GM23248 (cell line): ENCODE data around the gene HAUS6. TPM values are rescaled to one million over a fixed set of nuclear protein-coding genes. Genes with fewer than 3 reads are reported as not detected.

Experiments used
- DNase-seq: peaks from one replicate; pipeline ENCODE4 v3.0.0-alpha.2; 2015
- H2AFZ ChIP-seq: fragments of 200-600 bp; sonication (generic); 2 replicates; pipeline ENCODE4 v1.6.1; 2016; ENCODE audit warnings: antibody characterized with exemption
- H3F3A ChIP-seq: fragments of 200-600 bp; sonication (generic); 2 replicates; pipeline ENCODE4 v1.6.1; 2016; ENCODE audit warnings: mild to moderate bottlenecking, antibody characterized with exemption, mixed run types; ENCODE audit not compliant: insufficient read depth
- H3K27ac ChIP-seq: fragments of 200-600 bp; sonication (generic); 2 replicates; pipeline ENCODE4 v1.5.1; 2016; ENCODE audit warnings: mild to moderate bottlenecking
- H3K27me3 ChIP-seq: fragments of 200-600 bp; sonication (generic); replicated peaks from 2 replicates; pipeline ENCODE4 v1.6.1; 2016; ENCODE audit warnings: mild to moderate bottlenecking; ENCODE audit not compliant: insufficient read depth
- H3K36me3 ChIP-seq: fragments of 200-600 bp; sonication (generic); 2 replicates; pipeline ENCODE4 v1.6.1; 2016; ENCODE audit warnings: low read depth, mild to moderate bottlenecking
- H3K4me1 ChIP-seq: fragments of 200-600 bp; sonication (generic); 2 replicates; pipeline ENCODE4 v1.6.1; 2016; ENCODE audit warnings: mild to moderate bottlenecking; ENCODE audit not compliant: insufficient read depth
- H3K4me2 ChIP-seq: fragments of 200-600 bp; sonication (generic); one replicate; pipeline ENCODE4 v1.6.1; 2016; ENCODE audit warnings: mild to moderate bottlenecking; ENCODE audit not compliant: unreplicated experiment
- H3K4me3 ChIP-seq: fragments of 200-600 bp; sonication (generic); 2 replicates; pipeline ENCODE4 v1.5.1; 2016; ENCODE audit warnings: mild to moderate bottlenecking
- H3K79me2 ChIP-seq: fragments of 200-600 bp; sonication (generic); 2 replicates; pipeline ENCODE4 v1.6.1; 2016; ENCODE audit warnings: mild to moderate bottlenecking; ENCODE audit not compliant: insufficient read depth
- H3K9ac ChIP-seq: fragments of 200-600 bp; sonication (generic); 2 replicates; pipeline ENCODE4 v1.6.1; 2016; ENCODE audit warnings: mild to moderate bottlenecking
- H3K9me2 ChIP-seq: fragments of 200-600 bp; sonication (generic); 2 replicates; pipeline ENCODE4 v1.6.1; 2016; ENCODE audit warnings: mixed run types, mild to moderate bottlenecking, moderate library complexity; ENCODE audit not compliant: insufficient read depth
- H3K9me3 ChIP-seq: fragments of 200-600 bp; sonication (generic); one replicate; pipeline ENCODE4 v1.6.1; 2017; ENCODE audit warnings: low read depth
- H4K20me1 ChIP-seq: fragments of 200-600 bp; sonication (generic); 2 replicates; pipeline ENCODE4 v1.6.0; 2016; ENCODE audit not compliant: insufficient read depth
- EZH2 ChIP-seq: fragments of 200-600 bp; sonication (generic); IDR thresholded peaks from 2 replicates; pipeline ENCODE4 v1.6.1; 2018; ENCODE audit warnings: antibody characterized with exemption, mild to moderate bottlenecking; ENCODE audit not compliant: insufficient read depth, poor library complexity, severe bottlenecking
- EZH2phosphoT487 ChIP-seq: fragments of 200-600 bp; sonication (generic); IDR thresholded peaks from 2 replicates; pipeline ENCODE4 v1.6.1; 2018; ENCODE audit warnings: antibody characterized with exemption, moderate library complexity, mild to moderate bottlenecking, low read depth; ENCODE audit not compliant: insufficient read depth
- WGBS, 2 experiments: methylation state at CpG; one replicate each; pipeline ENCODE4 v1.1.6; 2015 to 2017; ENCODE audit warnings: low lambda C conversion rate in 2 of 2, low coverage in 1 of 2; ENCODE audit errors: missing lambda C conversion rate in 2 of 2; 5-methylcytosine and 5-hydroxymethylcytosine counted together
- in situ Hi-C: fragments of 300-500 bp; cut with MboI; formaldehyde crosslinking; loops from 2 replicates; pipeline ENCODE4 v1.15.0; 2020
- polyA plus RNA-seq: library from polyadenylated mRNA; unstranded; fragments of >200 nt; fragmentation: Nextera tagmentation; extraction: Ambion mirVana; gene quantifications from 2 replicates; pipeline ENCODE4 v1.2.1, GENCODE V29; 2016
- total RNA-seq: library from RNA; depleted of rRNA; stranded (reverse); fragments of >200 nt; shearing (Covaris generic); gene quantifications from 2 replicates; pipeline ENCODE4 v1.2.3, GENCODE V29; 2014

HAUS6 gene
- total and polyA plus RNA-seq, 2 experiments from 2014 or later, result 7.7 to 12.5 TPM

GRCh38 chr9:19140259-19140658 is 37.6 kb upstream of the HAUS6 start:
- Histone ChIP-seq H2AFZ (no peak overlapping the region), H3K4me1 (peaks cover 21% of the 10 kb centered on the region), H3K36me3 (no peaks in the 10 kb centered on the region), H3K4me2 (no peak overlapping the region), H3K79me2 (no peaks in the 10 kb centered on the region), H3F3A (peaks cover 7% of the 10 kb centered on the region), H3K9ac (no peak overlapping the region), H3K9me3 (no peaks in the 10 kb centered on the region), H3K27me3 (no peaks in the 10 kb centered on the region), H4K20me1 (no peaks in the 10 kb centered on the region), H3K9me2 (no peaks in the 10 kb centered on the region), H3K4me3 (no peak overlapping the region), H3K27ac (no peak overlapping the region)
- in situ Hi-C loops, result no loop called here
- WGBS, 2 experiments, result 70 to 76% methylated on average over 6 of the region's 6 CpGs
- DNase-seq, result no peak
- TF ChIP-seq EZH2, result no peak
- no peak for TF ChIP-seq EZH2phosphoT487

GRCh38 chr9:19138084-19138483 is 35.4 kb upstream of the HAUS6 start:
- H4K20me1 ChIP-seq, result no peaks in the 10 kb centered on the region
- H3F3A ChIP-seq, result peaks cover 7% of the 10 kb centered on the region
- in situ Hi-C loops, result no loop called here
- TF ChIP-seq EZH2 (no peak), EZH2phosphoT487 (no peak)
- no peak overlapping the region for H3K4me2 ChIP-seq
- no peak overlapping the region for H3K4me3 ChIP-seq
- H3K9me3 ChIP-seq, result no peaks in the 10 kb centered on the region
- no peaks in the 10 kb centered on the region for H3K79me2 ChIP-seq
- H2AFZ ChIP-seq, result no peak overlapping the region
- 94 to 100% methylated on average over 1 of the region's 1 CpG for WGBS, 2 experiments
- no peaks in the 10 kb centered on the region for H3K27me3 ChIP-seq
- H3K9ac ChIP-seq, result no peak overlapping the region
- no peaks in the 10 kb centered on the region for H3K9me2 ChIP-seq
- H3K36me3 ChIP-seq, result no peaks in the 10 kb centered on the region
- no peak overlapping the region for H3K27ac ChIP-seq
- H3K4me1 ChIP-seq, result peaks cover 21% of the 10 kb centered on the region
- DNase-seq, result no peak

- H3K9me2 ChIP-seq, result no peaks in the 10 kb centered on the region
- no peaks in the 10 kb centered on the region for H3K79me2 ChIP-seq
- H3K4me2 ChIP-seq, result peak overlapping the region; percentile 53
- H3K27ac ChIP-seq, result peak overlapping the region; percentile 49
- TF ChIP-seq EZH2 (no peak), EZH2phosphoT487 (no peak)
- H3K27me3 ChIP-seq, result no peaks in the 10 kb centered on the region
- in situ Hi-C loops, result no loop called here
- H3K36me3 ChIP-seq, result no peaks in the 10 kb centered on the region
- H3K4me1 ChIP-seq, result peaks cover 14% of the 10 kb centered on the region
- H3K9ac ChIP-seq, result 0 out of 2 replicates have a peak overlapping the region, but pooled peaks have one; percentile 7
- no peak overlapping the region for H3K4me3 ChIP-seq
- no peaks in the 10 kb centered on the region for H4K20me1 ChIP-seq
- DNase-seq, result peak; percentile 71
- peak overlapping the region; percentile 49 for H2AFZ ChIP-seq
- 63% methylated on average over 1 of the region's 1 CpG for WGBS, 2 experiments
- peaks cover 7% of the 10 kb centered on the region for H3F3A ChIP-seq
- no peaks in the 10 kb centered on the region for H3K9me3 ChIP-seq
Observed at GRCh38 chr9:19137282-19137681, 34.6 kb upstream of the HAUS6 start.

GRCh38 chr9:19136129-19136528 is 33.4 kb upstream of the HAUS6 start:
- H3K4me3 ChIP-seq, result no peak overlapping the region
- no peaks in the 10 kb centered on the region for H3K27me3 ChIP-seq
- H3K27ac ChIP-seq, result no peak overlapping the region
- H3K9ac ChIP-seq, result no peak overlapping the region
- WGBS, 2 experiments, result 74% methylated on average over 3 of the region's 3 CpGs
- no peak overlapping the region for H3K4me2 ChIP-seq
- H3F3A ChIP-seq, result peaks cover 7% of the 10 kb centered on the region
- no peaks in the 10 kb centered on the region for H4K20me1 ChIP-seq
- no peak for DNase-seq
- no peaks in the 10 kb centered on the region for H3K36me3 ChIP-seq
- peaks cover 9% of the 10 kb centered on the region for H3K4me1 ChIP-seq
- no peaks in the 10 kb centered on the region for H3K9me2 ChIP-seq
- no peaks in the 10 kb centered on the region for H3K79me2 ChIP-seq
- in situ Hi-C loops, result no loop called here
- no peak for TF ChIP-seq EZH2phosphoT487
- no peak for TF ChIP-seq EZH2
- H2AFZ ChIP-seq, result no peak overlapping the region
- H3K9me3 ChIP-seq, result no peaks in the 10 kb centered on the region
